ENCODE data around the gene COPS7B. TPM values are rescaled to one million over a fixed set of nuclear protein-coding genes. Genes with fewer than 3 reads are reported as not detected.
"Not testable (repeated sequence)": the region's sequence is repeated elsewhere in the genome, so short reads cannot be mapped to it uniquely, and the experiment has no call there.

The COPS7B gene
- 16.7 TPM for total RNA-seq

- peak; percentile 68 to 77 for DNase-seq (ENCODE audit: low spot score in 2 of 2)
- no peak for FAIRE-seq
Observed at GRCh38 chr2:231786177-231786916, at the start of gene COPS7B. COPS7B (plus strand) TSS chr2:231786445; CDS start chr2:231788571, 2,126 bp downstream.

GRCh38 chr2:231737761-231738160 is 48.5 kb upstream of the COPS7B start:
- FAIRE-seq (no peak), DNase-seq (ENCODE audit: low spot score in 2 of 2) (no peak)

GRCh38 chr2:231743376-231744116 is 42.7 kb upstream of the COPS7B start:
- FAIRE-seq (no peak), DNase-seq (ENCODE audit: low spot score in 2 of 2) (no peak)

- FAIRE-seq (no peak), DNase-seq (ENCODE audit: low spot score in 2 of 2) (no peak)
Observed at GRCh38 chr2:231745303-231746038, 40.8 kb upstream of the COPS7B start.

GRCh38 chr2:231748153-231748896 is 37.9 kb upstream of the COPS7B start:
- DNase-seq (ENCODE audit: low spot score in 2 of 2); FAIRE-seq: not testable (repeated sequence)

- DNase-seq (ENCODE audit: low spot score in 2 of 2); FAIRE-seq: not testable (repeated sequence)
Observed at GRCh38 chr2:231749016-231749415, 37.2 kb upstream of the COPS7B start.

GRCh38 chr2:231751042-231751815 is 35.0 kb upstream of the COPS7B start:
- DNase-seq (ENCODE audit: low spot score in 2 of 2) (no peak), FAIRE-seq (no peak)

GRCh38 chr2:231752061-231752460 is 34.2 kb upstream of the COPS7B start:
- no peak for FAIRE-seq
- DNase-seq (ENCODE audit: low spot score in 2 of 2), result no peak

GRCh38 chr2:231761735-231762134 is 24.5 kb upstream of the COPS7B start:
- FAIRE-seq, result no peak
- DNase-seq (ENCODE audit: low spot score in 2 of 2), result no peak

GRCh38 chr2:231764124-231764523 is 22.1 kb upstream of the COPS7B start:
- FAIRE-seq (no peak), DNase-seq (ENCODE audit: low spot score in 2 of 2) (no peak)

- no peak for FAIRE-seq
- no peak for DNase-seq (ENCODE audit: low spot score in 2 of 2)
Observed at GRCh38 chr2:231764760-231765159, 21.5 kb upstream of the COPS7B start.

GRCh38 chr2:231765496-231765929 is 20.7 kb upstream of the COPS7B start:
- DNase-seq (ENCODE audit: low spot score in 2 of 2), result no peak
- no peak for FAIRE-seq

- FAIRE-seq, result no peak
- no peak for DNase-seq (ENCODE audit: low spot score in 2 of 2)
Observed at GRCh38 chr2:231769170-231770136, 16.8 kb upstream of the COPS7B start.

GRCh38 chr2:231780123-231780908 is 5.9 kb upstream of the COPS7B start:
- FAIRE-seq (no peak), DNase-seq (ENCODE audit: low spot score in 2 of 2) (no peak)

- FAIRE-seq (peak; percentile 6), DNase-seq (ENCODE audit: low spot score in 2 of 2) (peak; percentile 96 to 97)
Observed at GRCh38 chr2:231780909-231781797, 5.1 kb upstream of the COPS7B start, which contains the start of gene PDE6D. PDE6D (minus strand) TSS chr2:231781282; CDS start chr2:231781114, 168 bp downstream.
